Activated gamma-delta T cell treated with anti-CD3 and anti-CD28 coated beads, Interleukin-2, amount 50 U/mL, for 16 hours (primary cell): ENCODE data around the gene WDR1.

Experiments
- DNase-seq: peaks from one replicate; pipeline ENCODE4 v3.0.0-alpha.2; 2020; ENCODE audit warnings: low read depth

Gene WDR1

DNA sequence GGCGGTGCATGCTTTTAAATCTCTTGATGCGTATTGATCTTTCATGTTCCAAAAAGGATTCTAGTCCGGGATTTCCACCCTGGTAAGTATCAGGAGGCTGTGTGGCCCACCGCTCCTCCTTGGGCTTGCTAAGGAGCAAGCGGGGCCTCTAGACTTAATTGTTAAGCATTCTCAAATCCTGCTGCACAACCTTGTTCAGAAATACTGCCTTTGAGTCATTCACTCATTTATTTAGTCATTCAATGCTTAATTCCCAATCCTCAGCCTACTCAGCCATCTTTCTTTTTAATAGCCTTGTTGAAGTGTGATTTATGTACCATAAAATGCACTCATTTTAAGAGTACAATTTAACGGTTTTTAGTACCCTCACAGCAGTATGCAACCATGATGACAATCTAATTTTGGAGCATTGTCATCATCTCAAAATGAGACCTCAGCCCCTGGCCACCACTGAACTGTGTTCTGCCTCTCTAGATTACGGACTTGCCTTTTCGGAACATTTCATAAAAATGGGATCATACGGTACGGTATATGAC is 79.7 kb downstream of the WDR1 start:
- no peak for DNase-seq

- no peak for DNase-seq
These were observed 81.5 kb downstream of the WDR1 start for GRCh38 chr4:10035130-10035529.

DNA sequence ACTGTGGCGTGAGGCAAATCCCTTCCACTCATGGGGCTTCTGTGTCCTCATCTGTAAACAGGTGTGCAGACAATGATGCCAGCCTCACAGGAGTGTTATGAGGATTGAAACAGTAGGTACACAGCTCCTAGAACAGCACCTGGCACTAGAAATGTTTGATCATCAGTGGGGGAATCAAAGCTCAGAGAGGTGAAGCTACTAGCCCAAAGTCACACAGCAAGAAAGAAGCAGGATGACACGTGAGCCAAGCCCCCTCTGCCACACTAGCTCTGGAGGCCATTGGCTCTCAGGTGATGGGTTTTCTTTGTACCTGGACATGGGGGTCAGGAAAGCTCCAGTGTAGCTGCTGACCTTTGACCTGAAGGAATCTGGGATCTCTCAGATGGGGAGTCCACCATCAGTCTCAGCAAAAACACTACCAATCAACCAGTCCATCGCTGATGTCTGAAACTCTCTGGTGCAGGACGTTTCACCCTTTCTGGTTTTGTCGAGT is 81.9 kb downstream of the WDR1 start:
- DNase-seq: no peak

DNA sequence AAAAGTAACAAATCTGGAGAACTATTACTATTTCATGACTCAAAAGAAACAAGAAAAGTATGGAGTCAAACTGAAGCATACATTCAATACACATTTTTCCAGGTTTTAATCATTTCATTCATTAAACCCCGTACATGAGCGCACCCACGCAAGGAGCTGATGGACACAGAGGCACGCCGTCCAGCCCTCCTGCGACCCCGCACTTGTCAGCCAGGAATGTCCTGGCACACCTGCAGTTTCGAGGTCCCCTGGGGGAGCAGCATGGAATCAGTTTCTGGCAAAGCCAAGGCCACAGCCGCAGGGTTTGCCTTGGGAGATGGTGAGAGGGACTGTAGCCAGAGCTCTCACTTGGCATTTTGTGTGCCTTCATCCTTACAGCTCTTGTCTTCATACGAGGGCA is 82.5 kb downstream of the WDR1 start:
- DNase-seq: no peak

DNA sequence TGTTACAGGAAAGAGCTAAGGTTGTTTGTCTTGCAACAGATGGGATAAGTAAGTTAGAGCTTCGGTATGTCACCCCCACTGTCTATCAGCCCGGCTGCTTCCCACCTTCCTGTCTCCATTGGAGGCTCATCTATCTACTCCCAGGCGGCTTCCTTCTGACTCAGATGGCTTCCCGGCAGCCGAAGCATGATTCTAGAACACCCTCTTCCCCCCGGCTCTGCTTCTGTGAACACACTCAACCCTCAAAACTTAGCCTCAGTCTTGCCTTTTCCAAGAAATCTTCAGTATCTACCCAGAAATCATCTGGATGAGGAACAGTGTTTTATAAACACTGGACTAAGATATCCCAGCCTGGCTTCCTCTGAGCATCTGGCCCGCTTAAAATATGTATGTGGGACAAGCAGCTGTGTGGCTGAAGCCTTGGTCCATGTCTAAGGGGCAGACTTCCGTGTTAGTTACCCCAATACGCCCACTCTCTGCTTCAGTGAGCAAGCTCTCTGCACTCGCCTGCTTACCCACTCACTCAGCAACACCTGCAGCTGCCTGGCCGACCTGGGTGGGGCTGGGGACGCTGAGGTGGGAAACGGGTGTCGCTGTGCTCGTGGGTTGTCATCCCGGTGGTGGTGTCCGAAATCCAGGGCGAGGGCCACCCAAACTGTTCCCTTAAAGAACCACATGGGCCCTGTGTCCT is 83.3 kb downstream of the WDR1 start:
- DNase-seq: no peak

- no peak for DNase-seq
These were observed 84.0 kb downstream of the WDR1 start for GRCh38 chr4:10032625-10033024.

- DNase-seq: no peak
These were observed 84.7 kb downstream of the WDR1 start for GRCh38 chr4:10031668-10032590.

GRCh38 chr4:10030972-10031667 is 85.5 kb downstream of the WDR1 start:
- no peak for DNase-seq

DNA sequence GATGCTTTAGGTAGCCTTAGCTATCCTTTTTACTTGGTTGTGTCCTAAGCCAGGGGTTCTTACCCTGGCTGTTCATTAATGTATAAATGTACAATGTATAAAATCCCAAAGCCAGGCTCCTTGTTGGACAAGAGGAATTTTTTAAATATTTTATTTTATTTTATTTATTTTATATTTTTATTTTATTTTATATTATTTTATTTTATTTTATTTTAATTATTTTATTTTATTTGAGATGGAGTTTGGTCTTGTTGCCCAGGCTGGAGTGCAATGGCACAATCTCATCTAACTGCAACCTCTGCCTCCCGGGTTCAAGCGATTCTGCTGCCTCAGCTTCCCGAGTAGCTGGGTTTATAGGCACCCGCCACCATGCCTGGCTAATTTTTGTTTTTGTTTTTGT is 87.2 kb downstream of the WDR1 start:
- DNase-seq: no peak

DNA sequence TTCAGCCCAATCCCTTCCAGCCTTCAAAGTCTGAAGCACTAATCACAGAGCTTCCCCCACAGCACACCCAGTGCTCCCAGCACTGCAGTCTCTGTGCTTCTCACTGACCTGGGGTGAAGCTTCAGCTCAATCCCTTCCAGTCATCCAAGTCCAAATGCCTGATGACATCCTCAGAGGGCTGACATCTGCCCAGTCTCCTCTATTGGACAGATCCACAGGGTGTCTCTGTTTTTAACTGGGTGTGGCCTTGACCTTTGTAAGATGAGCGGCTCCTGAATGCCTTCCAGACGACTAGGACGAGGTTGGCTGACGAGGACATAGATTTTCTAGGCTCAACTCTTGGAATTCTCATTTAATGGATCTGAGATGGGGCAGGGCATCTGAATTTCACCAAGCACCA is 87.7 kb downstream of the WDR1 start:
- DNase-seq: no peak

DNA sequence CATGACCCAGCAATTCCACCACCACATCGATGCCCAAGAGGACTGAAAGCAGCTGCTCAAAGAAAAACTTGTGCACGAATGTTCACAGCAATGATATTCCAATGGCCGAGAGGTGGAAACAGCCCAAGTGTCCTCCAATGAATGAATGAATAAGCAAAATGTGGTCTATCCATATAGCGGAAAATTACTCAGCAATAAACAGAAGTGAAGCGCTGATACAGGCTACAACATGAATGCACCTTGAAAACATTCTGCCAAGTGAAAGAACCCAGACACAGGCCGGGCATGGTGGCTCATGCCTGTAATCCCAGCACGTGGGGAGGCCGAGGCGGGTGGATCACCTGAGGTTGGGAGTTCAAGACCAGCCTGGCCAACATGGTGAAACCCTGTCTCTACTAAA is 90.1 kb downstream of the WDR1 start:
- DNase-seq: no peak

- no peak for DNase-seq
These were observed 91.3 kb downstream of the WDR1 start for GRCh38 chr4:10025230-10025806.
